Hematopoietic multipotent progenitor cell treated with erythropoietin and hydrocortisone succinate and interleukin-3 and kit ligand, for 17 days (in vitro differentiated cells): ENCODE measurements around the gene DUS3L.

ENCODE experiments used
- DNase-seq: peaks from one replicate; pipeline ENCODE4 v3.0.0-alpha.2; 2015; ENCODE audit warnings: low spot score

The DUS3L gene

DNA sequence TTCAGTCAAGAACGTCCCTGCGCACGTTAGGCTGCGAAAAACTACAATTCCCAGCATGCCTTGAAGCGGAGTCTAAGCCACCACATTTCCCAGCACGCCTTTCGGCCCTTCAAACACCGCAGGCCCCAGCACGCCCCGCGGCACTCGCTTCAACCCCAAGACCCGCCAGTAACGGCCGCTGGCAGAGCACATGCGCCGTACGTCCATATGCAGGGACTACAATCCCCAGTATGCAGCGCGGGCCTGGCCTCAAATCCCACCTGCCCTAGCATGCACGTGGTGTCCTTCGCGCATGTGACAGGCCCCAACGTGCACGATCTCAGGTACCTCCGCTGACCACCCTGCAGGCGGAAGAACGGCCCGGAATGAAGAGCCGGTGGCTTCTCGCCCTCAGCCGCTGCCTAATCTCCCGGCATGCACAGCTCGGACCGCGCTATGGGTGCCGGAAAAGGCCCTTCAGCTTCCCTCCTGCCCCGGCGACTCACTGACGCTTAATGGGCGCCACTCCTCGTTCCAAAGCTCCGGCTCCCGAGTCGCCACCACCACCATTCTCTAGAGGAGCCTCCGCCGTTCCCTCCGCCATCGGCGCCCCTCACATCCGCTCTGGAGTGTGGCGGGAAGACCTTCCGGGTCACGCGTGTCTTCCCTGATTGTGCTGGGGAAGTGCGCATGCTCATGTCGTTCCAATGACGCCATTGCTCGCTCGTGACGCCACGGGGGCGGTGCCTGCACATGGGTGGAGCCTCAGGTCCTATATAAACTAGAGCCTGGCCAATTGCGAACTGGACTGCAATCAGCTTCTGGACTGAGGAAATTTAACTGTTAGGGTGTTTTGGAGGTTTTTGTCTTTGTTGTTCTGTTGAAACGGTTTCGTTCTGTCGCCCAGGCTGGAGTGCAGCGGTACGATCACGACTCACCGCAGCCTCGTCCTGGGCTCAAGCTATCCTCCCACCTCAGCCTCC, at the start of gene DUS3L:
Gene DUS3L, minus strand, starts transcription at position 605 of the 962 bp plus-strand sequence. Its CDS starts 22 bp downstream, at position 583.
- peak; percentile 99 for DNase-seq

DNA sequence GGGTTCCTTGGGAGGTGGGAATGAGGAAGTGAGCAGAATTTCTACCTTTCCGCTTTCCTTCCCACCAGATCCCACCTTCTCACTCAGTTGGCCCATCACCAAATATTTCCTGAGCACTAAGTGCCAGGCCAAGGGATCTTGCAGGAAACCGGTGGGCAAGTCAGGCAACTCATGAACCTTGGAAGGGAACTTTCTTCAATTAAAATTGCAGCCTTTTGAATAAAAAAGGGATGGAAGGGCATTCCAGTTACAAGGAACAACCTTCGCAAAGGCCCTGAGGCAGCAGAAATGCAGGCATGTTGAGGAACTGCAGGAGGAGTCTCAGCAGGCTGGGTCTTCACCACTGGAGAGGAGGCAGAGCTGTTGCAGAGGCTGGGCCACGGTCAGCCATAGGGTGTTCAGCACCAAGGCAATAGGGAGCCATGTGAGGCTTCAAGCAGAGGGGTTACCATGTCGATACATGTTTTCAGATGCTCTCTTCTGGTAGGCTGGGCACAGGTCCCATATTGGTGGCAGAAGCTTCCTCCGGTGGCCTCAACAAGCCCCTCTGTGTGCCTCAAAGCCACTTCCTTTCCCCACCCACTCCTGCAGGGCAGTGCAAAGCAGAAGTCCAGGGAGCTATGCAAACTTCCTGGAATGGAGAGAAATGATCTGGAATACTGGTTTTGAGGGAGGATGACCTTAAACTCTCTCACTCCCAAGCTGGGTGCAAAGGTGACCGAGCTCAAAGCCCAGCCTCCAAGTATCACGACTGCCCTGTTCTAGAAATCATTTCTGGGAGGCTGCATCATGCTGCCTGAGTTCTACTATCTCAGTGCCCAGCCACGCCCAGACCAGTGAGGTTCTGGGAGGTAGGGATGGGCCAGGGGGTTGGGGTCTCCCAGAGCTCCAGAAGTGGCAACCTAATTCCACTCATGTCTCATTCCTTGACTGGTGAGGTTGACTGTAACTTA, 48.4 kb upstream of the DUS3L start, which contains the start of gene FUT6:
Gene FUT6, minus strand, starts transcription at position 638 of the 953 bp plus-strand sequence. CDS start 7,135 bp downstream, outside the sequence.
- DNase-seq, result no peak

GRCh38 chr19:5838353-5839064, 47.5 kb upstream of the DUS3L start:
- DNase-seq, result no peak

DNA sequence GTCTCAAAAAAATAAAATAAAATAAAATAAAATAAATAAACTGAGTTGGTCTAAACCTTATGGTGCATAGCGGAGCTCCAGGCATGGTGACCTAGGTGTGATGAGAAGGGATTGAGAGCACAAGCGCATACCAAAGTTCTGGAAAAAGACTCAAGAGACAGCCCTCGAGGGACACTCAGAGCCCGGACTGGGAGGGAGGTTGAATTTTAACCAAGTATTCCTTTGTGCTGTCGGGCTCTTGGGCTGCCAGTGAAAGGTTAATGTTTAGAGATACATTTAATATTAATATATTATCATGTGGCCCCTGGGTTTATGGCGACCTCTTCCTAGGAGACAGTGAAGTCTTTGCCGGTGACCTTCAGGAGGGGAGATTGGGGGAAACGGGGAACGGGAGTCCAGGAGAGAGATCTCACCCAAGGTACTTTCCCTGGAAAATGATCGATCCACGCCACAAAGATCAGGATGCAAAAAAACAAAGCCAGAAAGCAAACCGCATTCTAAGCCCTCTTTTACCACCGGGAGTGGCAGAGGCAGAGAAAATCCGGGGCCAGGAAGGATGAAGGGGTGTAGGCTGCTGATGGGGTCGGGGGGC, 46.9 kb upstream of the DUS3L start:
- DNase-seq, result no peak

DNA sequence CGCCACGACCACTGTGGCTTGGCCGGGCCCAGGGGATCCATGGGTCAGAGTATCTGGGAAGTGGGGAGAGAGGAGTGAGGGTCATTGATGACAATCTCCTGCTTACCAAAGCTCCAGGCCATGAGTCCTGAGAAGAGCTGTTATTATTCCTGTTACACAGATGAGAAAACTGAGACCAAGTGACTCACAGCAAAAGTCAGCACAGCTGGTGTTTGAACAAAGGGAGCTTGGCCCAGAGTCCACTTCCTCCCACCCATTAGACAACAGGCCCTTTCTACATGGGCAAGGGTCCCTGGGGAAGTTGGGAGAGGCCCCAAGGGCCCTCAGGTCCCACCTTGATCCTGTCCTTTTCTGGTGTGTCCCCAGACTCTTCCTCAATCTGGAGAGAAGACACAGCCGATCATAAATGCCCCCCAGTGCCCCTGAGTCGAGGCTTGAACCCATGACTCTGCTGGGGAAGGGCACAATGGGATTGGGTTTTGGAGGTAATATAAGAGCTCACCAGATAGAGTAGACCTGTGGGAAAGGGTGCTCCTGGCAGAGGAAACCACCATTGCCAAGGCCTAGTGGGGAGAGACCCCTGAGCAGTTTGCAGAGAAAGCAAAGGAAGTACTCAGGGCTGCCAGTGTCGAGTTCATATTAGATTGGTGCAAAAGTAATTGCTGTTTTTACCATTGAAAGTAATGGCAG, 41.7 kb upstream of the DUS3L start:
- DNase-seq, result no peak

GRCh38 chr19:5832061-5832460, 41.1 kb upstream of the DUS3L start:
- no peak for DNase-seq

DNA sequence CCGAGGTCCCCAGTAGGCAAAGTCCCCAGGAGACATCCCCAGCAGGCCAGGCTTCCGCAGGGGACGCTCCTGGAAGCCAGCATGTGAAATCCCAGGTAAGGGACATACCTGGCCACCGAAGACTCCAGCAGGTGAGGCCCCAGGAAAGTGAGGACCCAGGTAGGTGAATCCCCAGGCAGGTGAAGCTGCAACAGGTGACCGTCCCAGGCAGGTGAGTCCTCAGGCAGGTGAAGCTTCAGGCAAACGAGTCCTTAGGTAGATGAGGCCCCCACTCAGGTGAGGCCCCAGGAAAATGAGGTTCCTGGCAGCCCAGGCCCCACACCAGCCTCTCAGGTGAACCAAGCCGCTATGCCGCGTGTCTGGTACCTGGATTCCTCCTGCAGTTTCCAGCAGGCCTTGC, 40.2 kb upstream of the DUS3L start:
- no peak for DNase-seq

DNA sequence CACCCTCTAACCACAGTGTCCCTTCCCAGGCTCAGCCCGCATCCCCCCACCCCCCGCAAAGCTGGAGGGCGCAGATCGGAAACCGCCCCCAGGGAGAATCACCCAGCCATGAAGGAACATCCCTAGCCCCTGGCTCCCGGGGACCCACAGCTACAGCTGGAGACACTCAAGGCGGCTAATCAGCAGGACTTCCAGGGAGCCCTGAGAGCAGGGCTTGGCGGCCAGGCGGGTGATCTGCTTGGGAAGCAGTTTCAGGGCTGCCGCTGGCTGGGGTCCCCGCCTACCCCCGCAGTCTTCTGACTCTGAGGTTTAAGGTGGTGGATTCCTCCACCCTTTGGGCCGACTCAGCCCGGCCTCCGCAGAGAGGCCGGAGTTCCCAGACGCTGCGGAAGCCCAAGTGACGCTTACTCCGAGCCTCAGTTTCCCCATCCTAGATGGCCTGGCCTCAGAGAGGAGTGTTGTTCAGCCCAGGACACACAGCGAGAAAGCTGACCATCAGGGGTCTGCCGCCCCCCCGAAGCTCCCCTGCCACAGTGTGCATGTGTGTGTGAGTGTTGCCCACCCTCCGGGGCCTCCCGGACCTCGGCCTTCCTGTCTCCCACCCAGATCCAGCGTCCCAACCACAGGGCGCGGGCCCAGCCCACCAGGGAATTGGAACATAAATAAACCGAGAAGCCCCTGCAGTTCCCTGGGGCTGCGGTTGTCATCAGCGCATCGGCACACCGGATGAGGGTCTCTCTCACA, 38.8 kb upstream of the DUS3L start:
- no peak for DNase-seq

DNA sequence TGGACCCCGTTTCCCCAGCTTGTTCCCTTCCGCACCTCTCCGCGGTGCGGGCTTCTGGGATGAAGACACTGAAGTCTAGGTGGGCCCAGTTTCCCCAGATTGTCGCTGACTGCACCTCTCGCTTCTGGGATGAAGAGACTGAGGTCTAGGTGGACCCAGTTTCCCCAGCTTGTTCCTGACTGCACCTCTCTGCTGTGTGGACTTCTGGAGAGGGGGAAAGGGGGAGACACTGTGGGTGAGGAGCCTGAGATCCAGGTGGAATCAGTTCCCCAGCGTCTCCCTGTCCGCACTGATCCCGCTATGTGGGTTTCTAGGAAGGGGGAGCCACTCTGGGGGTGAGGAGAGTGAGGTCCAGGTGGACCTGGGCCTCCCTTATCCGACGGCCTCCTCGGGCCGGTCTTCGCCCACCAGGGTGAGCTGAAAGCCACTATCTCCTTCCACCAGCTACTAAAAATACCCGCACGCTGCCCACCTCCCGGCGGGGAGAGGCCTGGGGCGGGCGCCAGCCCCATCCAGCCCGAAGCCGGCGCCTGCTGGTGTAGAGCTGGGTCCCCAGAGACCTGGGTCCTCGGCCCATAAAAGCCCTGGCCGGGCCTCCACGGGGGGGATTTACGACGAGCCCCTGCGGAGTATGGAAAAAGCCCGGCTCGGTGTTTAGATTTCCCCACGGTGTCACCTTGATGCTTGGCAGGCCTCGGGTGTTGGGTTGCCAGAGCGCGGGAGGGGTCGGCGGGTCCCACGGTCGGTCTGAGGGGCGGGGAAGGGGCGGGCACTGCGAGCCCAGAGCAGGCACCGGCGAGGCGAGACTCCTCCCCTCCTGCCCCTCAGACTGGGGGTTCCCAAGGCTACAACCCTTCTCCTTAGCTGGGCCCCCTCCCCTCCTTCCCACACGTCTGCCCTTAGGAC, 38.0 kb upstream of the DUS3L start:
- DNase-seq, result no peak

DNA sequence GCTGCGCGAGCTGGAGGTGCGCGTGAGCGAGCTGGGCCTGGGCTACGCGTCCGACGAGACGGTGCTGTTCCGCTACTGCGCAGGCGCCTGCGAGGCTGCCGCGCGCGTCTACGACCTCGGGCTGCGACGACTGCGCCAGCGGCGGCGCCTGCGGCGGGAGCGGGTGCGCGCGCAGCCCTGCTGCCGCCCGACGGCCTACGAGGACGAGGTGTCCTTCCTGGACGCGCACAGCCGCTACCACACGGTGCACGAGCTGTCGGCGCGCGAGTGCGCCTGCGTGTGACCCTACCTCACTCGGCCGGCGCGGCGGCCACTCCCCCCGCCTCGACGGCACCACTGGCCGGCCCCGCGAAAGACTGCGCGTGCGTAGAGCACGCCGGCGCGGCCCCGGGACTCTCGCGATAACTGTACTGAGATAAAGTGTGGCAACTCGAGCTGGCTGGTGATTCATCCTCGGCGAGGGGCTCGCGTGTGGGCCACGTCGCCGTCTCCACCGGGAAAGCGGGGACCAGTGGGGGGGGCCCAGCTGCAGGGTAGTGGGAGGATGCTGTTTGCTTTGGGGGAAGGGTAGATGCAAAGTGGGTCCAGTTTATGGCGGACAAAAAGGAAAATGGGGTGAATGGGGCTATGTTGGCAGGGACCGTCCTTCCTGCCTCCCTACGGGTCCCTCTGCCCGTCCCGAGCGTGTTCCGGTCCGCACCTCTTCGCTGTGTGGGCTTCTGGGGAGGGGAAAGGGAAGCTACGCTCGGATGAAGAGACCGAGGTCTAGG, 37.1 kb upstream of the DUS3L start:
- peak; percentile 80 for DNase-seq

- no peak for DNase-seq
Observed at GRCh38 chr19:5827342-5827890, 36.5 kb upstream of the DUS3L start.

DNA sequence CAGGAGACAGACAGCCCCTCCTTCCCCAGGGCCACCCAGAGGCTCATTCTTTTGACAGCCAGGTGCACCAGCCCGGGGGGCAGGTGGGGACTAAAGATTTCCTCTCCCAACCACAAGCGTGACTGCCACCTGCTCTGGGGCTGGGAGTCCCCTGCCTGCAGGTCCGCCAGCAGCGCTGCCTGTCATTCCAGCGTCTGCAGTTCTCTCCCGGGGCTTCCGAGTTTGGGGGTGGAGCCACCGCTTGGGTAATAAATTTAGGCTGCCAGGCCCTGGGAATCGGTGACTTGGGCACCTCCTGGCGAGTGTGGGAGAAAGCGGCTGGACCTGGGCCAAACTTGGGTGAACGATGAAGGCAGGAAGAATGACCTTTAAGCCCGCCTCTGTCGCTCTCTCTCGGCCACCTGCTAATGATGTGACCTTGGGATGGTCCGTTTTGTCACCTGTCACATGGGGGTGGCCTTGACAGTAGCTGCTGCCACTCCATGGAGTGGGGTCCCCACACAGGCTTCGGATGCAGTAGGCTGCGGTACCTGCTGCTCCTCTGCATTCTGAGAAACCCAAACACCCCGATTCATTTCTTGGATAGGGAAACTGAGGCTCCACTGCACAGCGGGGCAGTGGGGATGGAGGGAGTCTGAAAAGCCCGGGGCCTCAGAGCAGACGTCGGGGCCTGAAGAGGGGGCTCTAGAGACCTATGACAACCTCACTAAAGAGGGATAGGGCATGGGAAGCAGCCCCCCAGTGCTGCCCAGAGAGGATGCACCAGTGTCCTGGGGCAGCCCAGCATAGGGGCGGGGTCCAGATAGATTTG, 35.8 kb upstream of the DUS3L start:
- DNase-seq, result peak; percentile 17

DNA sequence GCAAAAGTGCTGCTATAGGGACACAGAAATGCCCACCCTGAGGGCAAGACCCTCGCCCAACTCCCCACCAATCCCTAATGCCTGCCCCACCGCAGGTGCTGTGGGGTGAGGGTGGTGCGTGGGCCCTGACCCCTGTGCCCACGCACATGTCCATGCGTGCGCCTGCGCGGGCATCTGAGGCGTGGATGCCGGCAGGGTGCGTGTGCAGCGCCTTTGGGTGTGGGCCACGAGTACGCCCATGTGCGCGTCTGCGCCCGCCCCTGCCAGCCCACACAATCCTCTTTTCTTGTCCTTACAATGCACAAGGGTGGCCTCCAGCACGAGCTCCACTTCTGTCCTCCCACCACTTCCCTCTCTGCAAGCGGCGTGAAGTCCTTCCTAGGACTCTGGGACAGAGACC, 34.2 kb upstream of the DUS3L start:
- no peak for DNase-seq

- DNase-seq, result no peak
Observed at GRCh38 chr19:5824751-5825150, 33.8 kb upstream of the DUS3L start.

- DNase-seq, result peak; percentile 33
Observed at GRCh38 chr19:5823579-5824281, 32.8 kb upstream of the DUS3L start.

DNA sequence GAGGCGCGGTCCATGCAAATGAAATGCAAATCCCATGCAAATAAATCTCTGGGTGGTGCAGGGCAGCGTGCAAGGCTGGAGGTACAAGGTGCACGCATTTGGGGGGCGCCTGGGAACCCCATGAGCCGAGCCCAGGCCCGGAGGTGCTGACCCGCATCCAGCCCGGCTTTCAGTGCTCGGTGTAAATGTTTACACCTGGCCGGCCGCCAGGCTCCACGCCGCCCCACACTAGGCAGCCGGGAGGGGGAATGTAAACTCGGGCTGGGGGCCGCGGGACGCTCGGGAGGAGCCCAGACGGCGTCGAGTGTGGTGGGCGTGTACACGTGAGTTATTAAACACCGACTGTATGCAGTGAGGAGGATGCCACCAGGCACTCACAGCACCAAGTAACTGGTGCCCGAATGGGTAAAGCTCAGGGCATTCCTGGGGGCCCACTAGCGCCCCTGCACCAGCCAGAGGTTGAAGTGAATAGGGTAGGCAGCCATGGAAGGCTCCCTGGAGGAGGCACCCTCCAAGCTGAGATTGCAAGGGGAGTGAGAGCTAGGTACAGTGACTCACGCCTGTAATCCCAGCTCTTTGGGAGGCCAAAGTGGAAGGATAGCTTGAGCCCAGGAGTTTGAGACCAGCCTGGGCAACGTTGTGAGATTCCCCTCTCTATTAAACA, 31.4 kb upstream of the DUS3L start:
- DNase-seq, result no peak
